Vein endothelial cell (primary cell): ENCODE results near the gene FXYD4. TPM values are rescaled to one million over a fixed set of nuclear protein-coding genes. Genes with fewer than 3 reads are reported as not detected.

Experiments used
- small RNA-seq: library from RNA; depleted of rRNA; stranded (forward); fragments of <200 nt; gene quantifications from one replicate; pipeline ENCODE3, GENCODE V24; 2012
- total RNA-seq: library from RNA; depleted of rRNA; stranded (reverse); fragments of >200 nt; gene quantifications from 2 replicates; pipeline ENCODE4 v1.2.3, GENCODE V29; 2012

Gene FXYD4
- total RNA-seq = not detected in 2 replicates

GRCh38 chr10:43371418-43371817 lies at the start of gene FXYD4:
TSS of gene FXYD4 (plus strand) at chr10:43371636. CDS start at chr10:43373747, 2,111 bp downstream.

GRCh38 chr10:43408710-43409384 lies 37.4 kb downstream of the FXYD4 start, which contains the start of gene HNRNPF:
TSS of gene HNRNPF (minus strand) at chr10:43409186. CDS start at chr10:43387884, 21,302 bp downstream.

Small RNAs within 50 kb of the gene (small RNA-seq; reads per million reads assigned to genes)
- not detected for gene RNU6ATAC11P
- 0.24 reads per million for gene SNORD3J

Other genes with a start within 250 kb of the FXYD4 start
- 9.8 and 13.5 TPM in 2 replicates for gene CSGALNACT2, start 233.2 kb upstream of the FXYD4 start, total RNA-seq
- gene RASGEF1A, start 104.6 kb upstream of the FXYD4 start, total RNA-seq = 0.38 and 0.65 TPM in 2 replicates
- 186 and 211 TPM in 2 replicates for gene HNRNPF, start 37.5 kb downstream of the FXYD4 start, total RNA-seq
- gene ZNF487, start 65.5 kb downstream of the FXYD4 start, total RNA-seq = 2.0 and 4.2 TPM in 2 replicates
- gene ZNF239, start 203.0 kb downstream of the FXYD4 start, total RNA-seq = 1.1 and 2.6 TPM in 2 replicates
- gene ZNF485, start 234.8 kb downstream of the FXYD4 start, total RNA-seq = 1.3 and 1.9 TPM in 2 replicates